Activated CD4-positive, alpha-beta T cell treated with anti-CD3 and anti-CD28 coated beads, Interleukin-2, amount 50 U/mL, for 16 hours (primary cell): ENCODE results near the gene CLEC2D.
"Not testable (repeated sequence)": the region's sequence is repeated elsewhere in the genome, so short reads cannot be mapped to it uniquely, and the experiment has no call there.

Source experiments
- DNase-seq: peaks from one replicate; pipeline ENCODE4 v3.0.0-alpha.2; 2020

CLEC2D gene

DNA sequence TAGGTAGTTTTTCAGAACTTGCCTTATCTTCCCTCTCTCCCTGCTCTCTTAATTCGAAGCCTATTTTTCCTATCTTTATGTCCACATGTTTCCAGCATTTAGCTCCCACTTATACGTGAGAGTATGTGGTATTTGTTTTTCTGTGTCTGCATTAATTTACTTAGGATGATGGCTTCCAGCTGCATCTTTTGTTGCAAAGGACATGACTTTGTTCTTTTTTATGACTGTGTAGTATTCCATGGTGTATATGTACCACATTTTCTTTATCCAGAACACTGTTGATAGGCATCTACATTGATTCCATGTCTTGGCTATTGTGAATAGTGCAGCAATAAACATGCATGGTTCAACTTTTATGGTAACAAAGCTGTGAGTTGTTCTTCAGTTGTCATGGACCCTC, 7.8 kb upstream of the CLEC2D start:
- no peak for DNase-seq

DNA sequence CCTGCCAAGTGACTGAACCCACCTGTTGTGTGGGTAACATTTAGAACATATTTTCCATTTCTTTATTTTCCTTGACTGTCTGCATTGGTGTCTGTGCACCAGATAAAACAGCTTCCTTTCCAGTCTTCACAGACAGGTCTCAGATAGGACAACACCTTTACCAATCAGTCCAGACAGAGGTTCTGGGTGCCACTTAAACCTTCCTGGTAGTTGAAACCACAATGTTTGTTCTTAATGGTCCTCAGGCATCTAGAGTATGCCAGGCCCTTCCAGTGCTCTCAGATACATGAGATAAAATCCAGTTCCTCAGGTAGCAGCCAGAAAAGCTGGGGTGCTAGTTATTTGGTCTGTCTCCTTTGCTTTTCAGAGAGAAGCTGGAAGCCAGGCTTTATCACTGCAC, 7.0 kb upstream of the CLEC2D start:
- peak; percentile 19 for DNase-seq

DNA sequence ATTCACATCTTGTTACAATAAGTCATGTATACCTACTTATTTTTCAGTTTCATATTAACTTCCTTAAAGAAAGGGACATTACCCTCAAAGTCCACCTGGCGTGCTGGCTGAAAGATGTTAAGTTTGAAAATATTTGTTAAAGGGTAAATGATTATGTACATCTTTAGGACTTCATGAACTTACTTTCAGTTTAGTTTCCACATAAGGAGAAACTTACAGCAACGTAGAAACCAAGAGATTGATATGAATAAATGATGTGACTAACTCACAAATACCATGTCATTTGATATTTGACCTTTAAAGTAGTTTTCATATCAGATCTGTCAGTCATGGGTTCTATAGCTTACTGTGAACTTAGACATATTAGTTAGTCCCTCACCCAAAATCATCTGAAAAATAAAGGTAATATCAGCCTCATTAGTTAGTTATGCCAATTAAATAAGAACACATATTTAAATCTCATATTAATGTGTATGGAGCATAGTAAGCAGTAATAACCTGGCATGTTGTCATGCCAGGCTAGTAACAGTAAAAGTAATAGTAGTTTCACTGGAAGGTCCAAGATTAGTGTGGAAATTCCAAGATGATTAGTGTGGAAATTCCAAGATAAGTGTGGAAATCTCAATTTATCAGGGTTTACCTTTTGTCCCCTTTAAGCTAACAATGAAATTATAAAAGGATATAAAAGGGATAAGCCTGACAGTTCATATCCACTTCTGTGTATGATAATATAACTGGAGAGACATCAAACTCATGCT, 1.9 kb upstream of the CLEC2D start:
- DNase-seq, result peak; percentile 63

DNA sequence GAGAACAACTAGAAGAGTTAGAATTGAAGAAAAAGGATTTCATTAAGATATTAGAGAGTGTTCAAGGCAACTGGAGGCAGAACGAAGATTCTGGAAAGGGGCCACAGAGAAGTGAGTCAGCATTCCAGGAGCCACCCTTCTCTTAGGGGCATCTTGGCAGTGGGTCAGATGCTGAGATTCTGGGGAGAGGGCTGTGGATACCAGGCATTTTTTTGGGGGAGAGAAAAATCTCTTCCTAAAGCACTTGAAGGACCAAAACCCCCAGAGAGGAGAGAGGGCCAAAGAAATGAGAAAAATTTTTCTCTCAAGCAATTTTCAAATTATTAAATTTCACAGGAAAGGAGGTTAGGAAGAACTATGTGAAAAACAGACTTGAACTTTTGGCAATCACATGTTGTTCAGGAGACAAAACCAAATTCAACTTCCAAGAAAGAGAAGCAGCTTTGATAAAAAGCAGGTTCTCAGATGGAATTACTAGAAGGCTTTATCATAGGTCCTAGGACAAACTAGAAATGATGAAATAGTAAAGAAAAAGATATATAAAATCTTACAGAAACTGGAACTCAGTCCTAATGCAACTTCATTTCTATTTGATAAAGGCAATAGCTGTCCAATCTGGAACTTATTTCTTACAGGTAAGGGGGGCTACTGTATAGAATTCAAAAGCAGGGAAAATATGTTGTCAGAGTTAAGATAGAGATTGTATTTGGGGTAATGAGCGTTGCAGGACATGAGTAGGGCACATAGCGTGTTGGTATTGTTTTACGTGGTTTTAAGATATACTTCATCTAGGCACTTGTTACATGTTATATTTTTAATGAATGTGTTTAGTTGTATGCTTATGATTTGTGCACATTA, 1.1 kb upstream of the CLEC2D start:
- peak; percentile 37 for DNase-seq

DNA sequence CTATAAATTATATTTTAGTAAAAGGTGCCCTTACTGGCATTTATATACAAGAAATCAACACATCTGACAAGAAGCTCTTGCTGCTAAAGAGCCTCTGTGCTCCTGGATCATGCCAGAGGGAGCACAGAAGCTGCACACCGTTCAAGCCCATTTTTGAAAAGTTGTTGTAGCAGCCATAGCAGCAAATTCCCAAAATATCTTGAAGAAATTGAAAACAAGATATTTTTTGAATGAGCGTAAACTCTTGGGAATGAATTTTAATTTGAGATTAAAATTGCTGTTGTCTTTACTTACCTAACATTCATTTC, 540 bp upstream of the CLEC2D start:
- DNase-seq, result peak; percentile 26

DNA sequence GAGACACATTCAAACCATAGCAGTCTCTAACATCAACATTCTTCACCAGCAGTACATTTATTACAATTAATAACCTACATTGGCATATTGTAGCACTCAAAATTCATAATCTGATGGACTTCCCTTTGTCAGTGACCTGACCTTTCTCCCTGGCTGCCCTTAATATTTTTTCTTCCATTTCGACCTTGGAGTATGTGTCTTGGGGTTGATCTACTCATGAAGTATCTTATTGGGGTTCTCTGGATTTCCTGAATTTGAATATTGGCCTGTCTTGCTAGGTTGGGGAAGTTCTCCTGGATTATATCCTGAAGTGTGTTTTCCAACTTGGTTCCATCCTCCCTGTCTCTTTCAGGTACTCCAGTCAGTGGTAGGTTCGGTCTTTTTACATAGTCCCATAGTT, 2.8 kb downstream of the CLEC2D start:
- not testable (repeated sequence) for DNase-seq

DNA sequence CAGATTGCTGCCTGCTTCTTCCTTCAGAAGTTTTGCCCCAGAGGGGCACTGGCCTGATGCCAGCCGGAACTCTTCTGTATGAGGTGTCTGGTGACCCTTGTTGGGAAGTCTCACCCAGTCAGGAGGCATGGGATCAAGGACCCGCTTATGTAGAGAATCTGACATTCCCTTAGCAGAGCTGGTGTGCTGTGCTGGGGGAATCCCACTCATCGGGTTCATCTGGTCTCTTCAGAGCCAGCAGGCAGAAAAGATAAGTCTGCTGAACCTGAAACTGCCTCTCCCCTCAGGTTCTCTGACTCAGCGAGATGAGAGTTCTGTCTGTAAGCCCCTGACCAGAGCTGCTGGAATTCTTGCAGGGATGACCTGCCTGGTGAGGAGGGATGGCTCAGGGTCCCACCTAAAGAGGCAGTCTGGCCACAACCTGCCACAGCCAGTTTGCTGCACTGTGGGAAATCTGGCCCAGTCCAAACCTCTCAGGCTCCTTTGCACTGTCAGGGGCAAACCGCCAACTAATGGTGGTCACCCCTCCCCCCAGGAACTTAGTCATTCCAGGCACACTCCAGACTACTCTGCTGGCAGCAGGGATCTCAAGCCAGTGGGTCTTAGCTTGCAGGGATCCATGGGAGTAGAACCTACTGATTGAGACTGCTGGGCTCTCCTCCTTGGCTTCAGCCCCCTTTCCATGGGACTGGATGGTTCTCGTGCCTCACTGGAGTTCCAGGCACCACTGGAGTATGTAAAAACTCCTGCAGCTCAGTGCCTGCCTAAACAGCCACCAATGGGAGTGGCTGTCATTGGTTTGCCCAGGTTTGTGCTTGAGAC, 4.1 kb downstream of the CLEC2D start:
- DNase-seq, result peak; percentile 86

DNA sequence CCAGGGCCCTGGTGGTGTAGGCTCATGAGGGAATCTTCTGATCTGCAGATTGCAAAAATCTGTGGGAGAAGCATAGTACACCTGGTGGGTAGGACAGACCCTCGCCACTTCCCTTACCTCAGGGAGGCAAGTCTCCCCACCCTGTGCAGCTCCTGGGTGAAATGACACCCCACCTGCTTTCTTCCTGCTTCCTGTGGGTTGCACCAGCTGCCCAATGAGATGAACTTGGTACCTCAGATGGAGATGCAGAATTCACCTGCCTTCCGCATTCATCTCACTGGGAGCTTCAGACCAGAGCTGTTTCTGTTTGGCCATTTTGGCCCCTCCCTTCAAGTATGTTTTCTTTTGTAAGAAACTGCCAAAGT, 4.7 kb downstream of the CLEC2D start:
- DNase-seq, result peak; percentile 75

DNA sequence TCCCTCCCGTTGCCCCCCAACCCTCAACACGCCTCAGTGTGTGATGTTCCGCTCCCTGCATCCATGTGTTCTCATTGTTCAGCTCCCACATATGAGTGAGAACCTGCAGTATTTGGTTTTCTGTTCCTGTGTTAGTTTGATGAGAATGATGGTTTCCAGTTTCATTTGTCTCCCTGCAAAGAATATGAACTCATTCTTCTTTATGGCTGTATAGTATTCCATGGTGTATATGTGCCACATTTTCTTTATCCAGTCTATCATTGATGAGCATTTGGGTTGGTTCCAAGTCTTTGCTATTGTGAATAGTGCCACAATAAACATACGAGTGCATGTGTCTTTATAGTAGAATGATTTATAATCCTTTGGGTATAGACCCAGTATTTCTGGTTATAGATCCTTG, 13.0 kb downstream of the CLEC2D start:
- not testable (repeated sequence) for DNase-seq

DNA sequence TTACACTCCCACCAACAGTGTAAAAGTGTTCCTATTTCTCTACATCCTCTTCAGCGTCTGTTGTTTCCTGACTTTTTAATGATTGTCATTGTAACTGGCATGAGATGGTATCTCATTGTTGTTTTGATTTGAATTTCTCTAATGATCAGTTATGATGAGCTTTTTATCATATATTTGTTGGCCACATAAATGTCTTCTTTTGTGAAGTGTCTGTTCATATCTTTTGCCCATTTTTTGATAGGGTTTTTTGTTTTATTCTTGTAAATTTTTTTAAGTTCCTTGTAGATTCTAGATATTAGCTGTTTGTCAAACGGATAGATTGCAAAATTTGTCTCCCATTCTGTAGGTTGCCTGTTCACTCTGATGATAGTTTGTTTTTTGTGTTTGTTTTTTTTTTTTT, 13.4 kb downstream of the CLEC2D start:
- not testable (repeated sequence) for DNase-seq

DNA sequence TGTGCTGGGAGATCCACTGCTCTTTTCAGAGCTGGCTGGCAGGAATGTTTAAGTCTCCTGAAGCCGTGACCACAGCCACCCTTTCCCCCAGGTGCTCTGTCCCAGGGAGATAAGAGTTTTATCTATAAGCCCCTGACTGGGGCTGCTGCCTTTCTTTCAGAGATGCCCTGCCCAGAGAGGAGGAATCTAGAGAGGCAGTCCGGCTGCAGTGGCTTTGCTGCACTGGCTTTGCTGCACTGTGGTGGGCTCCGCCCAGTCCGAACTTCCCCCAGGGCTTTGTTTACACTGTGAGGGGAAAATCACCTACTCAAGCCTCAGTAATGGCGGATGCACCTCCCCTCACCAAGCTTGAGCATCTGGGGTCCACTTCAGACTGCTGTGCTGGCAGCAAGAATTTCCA, 15.9 kb downstream of the CLEC2D start:
- not testable (repeated sequence) for DNase-seq

DNA sequence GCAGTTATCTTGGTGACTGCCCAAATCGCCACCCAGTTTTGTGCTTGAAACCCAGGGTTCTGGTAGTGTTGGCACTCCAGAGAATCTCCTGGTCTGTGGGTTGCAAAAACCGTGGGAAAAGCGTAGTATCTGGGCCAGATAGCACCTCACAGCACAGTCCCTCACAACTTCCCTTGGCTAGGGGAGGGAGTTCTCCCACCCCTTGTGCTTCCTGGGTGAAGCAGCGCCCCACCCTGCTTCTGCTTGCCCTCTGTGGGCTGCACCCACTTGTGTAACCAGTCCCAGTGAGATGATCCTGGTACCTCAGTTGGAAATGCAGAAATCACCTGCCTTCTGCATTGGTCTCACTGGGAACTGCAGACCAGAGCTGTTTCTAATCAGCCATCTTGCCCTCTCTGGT, 16.4 kb downstream of the CLEC2D start:
- no peak for DNase-seq

DNA sequence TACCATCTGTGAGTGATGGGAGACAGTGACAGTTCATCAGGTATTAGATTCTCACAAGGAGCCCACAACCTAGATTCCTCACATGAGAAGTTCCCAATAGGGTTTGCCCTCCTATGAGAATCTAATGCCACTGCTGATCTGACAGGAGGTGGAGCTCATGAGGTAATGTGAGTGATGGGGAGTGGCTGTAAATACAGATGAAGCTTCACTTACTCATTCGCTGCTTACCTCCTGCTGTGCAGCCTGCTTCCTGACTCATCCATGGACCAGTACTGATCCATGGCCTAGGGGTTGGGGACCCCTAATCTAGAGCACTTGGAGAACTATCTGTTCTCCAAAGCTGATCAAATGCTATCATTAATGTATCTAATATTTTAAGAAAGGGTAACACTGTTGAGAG, 17.7 kb downstream of the CLEC2D start:
- DNase-seq, result no peak

DNA sequence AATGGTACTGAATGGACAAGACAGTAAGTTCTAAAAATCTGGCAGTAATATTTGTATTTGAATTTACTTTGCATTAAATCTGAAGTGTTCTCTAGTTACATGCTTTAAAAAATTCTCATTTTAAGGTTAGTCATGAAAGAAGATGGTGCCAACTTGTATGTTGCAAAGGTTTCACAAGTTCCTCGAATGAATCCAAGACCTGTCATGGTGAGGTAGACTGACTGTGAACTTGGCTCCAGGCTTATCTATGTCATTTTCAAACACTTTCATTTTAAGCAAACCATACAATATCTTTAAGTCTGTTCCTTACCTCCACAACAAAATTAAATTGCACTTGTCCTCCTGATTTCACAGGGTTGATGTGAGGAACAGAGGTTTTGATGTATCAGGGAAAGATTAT, 23.4 kb downstream of the CLEC2D start:
- DNase-seq, result no peak

DNA sequence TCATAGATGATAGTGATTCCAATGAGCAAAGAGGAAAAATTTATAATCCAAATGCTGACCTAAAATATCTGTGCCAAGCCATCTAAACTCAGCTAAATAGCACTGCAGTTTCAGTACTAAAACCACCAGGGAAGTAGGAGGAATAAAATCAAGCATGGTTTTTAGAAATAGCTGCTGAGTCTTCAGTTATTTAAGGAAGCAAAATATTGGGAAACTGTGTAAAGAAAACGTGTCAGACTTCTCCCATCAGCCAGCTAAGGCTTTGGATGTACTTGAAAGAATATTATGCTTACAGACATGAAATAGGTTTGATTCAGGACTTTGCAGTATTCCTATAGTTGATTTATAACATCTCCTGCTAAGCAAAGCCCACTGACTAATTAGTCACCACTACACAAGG, 24.7 kb downstream of the CLEC2D start:
- DNase-seq, result no peak

DNA sequence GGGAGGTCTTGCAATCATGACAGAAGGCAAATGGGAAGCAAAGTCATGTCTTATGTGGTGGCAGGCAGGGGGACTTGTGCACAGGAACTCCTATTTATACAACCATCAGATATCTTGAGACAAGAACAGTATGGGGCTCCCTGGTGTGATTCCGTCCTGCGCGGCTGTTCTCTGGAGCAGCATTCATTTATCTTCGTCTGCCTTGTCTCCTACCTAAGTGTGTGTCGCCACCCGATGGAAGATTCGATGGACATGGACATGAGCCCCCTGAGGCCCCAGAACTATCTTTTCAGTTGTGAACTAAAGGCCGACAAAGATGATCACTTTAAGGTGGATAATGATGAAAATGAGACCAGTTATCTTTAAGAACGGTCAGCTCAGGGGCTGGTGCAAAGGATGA, 25.6 kb downstream of the CLEC2D start:
- DNase-seq, result not testable (repeated sequence)

DNA sequence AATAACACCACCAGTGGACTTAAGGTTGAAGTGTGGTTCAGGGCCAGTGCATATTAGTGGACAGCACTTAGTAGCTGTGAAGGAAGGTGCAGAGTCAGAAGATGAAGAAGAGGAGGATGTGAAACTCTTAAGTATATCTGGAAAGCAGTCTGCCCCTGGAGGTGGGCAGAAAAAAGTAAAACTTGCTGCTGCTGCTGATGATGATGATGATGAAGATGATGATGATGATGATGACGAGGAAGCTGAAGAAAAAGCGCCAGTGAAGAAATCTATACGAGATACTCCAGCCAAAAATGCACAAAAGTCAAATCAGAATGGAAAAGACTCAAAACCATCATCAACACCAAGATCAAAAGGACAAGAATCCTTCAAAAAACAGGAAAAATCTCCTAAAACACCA, 26.1 kb downstream of the CLEC2D start:
- not testable (repeated sequence) for DNase-seq

DNA sequence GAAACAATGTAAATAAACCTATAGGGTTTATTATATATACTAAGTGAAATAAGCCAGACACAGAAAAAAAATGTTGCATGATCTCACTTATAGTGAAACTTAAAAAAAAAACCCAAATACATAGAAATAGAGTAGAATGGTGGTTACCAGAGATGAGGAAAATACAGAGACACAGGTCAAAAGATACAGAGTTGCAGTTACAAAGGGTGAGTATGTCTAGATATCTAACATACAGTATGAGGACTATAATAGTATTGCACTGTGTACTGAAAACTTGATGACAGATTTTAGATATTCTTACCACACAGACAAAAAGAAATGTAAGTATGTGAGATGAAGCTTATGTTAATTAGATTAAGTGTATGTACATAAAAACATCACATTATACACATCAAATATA, 28.1 kb downstream of the CLEC2D start:
- no peak for DNase-seq

DNA sequence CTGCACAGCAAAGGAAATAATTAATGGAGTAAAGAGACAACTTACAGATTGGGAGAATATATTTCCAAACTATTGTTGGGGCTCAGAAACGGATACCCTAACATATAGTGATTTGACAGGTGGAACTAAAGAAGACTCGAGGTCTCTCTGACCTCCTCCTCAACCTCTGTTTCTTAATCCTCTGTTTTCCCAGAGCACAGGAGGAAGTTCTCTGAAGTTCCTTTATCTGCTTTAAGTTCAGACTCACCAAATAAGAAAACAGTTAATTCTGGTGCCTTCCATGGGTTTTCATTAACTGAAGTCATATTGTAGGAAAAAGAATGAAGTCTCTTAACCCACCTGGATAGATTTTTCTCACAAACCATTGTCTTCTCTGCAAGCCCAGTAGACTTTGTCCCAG, 29.2 kb downstream of the CLEC2D start:
- no peak for DNase-seq

DNA sequence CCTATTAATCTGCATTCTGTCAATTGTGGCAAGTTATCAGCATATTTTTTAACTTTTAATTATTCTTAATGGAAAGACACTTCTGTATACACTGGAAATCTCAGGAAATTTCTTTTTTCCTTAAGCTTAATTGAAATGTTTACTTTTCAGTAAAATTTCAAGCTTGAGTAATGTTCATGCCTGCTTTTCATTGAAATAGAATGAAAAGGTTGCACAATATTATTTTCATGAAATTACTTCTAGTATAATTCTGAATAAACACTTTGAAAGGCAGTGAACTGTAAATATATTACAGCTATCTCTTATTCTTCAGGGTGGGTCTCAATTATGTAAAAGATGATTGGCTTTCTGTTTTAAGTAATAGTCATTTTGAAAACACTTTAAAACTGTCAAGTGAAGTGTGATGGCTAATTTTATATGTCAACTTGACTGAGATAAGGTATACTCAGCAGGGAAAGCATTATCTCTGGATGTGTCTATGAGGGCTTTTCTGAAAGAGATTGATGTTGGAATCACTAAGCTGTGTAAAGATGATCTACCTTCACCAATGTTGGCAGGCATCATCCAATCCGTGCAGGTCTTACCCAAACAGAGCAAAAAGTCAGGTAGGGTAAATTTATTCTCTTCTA, 29.9 kb downstream of the CLEC2D start:
- DNase-seq, result no peak

DNA sequence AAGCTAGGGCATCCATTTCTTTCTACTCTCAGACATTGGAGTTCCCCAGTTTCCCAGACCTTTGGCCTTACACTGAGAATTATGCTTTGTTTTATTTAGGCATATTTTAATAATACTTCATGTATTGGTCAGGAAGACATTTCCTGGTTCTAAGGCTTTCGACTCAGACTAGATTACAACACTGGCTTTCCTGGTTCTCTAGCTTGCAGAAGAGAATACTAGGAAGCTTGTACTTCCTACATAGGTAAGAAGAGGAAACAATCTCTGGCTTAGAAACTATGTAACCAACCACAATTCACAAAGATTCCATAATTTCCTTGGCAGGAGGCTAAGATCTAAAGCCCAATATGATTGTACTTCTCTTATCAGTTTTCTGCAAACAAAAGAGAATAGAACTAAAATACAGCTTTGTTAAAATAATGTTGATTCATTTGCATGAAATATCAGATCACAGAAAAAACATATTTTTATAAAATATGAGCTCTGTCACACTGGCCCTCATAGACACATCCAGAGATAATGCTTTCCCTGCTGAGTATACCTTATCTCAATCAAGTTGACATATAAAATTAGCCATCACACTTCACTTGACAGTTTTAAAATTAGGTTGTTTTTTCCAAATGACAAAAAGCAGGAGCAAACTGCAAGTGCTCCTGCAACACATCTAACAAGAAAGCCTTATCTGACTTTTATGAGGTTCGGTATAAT, 30.5 kb downstream of the CLEC2D start:
- DNase-seq, result no peak

DNA sequence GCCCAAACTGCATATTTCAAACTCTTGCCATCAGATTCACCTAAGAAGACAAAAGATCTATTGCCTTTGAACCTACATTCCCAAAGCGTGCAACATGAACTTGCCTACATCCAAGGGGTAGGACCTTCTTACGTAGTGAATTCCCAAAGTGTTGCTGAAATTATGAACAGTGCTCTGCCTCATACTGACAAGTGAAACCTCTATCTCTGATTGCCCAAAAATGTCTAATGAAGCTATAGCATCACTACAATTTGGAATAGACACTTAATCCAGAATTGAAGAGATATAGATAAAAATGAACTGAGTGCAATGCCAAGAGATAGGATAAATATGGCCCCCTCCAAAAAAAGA, 31.1 kb downstream of the CLEC2D start:
- no peak for DNase-seq
